SW480 (cell line): ENCODE data around the gene STK4.

Experiments
- DNase-seq: peaks from one replicate; pipeline ENCODE4 v3.0.0-alpha.2; 2016; ENCODE audit warnings: low spot score

STK4 gene

DNA sequence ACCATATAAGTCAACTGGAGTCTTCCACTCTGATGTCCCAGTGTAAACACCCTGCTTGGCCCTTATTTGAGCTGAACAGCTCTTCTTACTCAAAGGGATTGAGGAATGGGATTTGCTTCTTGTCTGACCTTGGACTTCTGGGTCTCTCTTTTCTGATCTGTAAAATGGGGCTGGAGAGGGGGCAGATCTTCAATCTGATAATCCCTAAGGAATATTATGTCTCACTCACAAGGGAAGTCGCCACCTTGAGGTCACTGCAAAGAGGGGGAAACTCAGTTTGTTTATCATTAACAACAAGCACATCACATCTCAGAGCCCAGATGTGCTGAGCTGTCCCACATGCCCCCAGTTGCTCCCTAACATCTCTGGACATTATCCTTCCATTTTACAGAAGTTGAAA lies 119.6 kb downstream of the STK4 start:
- DNase-seq, result no peak

DNA sequence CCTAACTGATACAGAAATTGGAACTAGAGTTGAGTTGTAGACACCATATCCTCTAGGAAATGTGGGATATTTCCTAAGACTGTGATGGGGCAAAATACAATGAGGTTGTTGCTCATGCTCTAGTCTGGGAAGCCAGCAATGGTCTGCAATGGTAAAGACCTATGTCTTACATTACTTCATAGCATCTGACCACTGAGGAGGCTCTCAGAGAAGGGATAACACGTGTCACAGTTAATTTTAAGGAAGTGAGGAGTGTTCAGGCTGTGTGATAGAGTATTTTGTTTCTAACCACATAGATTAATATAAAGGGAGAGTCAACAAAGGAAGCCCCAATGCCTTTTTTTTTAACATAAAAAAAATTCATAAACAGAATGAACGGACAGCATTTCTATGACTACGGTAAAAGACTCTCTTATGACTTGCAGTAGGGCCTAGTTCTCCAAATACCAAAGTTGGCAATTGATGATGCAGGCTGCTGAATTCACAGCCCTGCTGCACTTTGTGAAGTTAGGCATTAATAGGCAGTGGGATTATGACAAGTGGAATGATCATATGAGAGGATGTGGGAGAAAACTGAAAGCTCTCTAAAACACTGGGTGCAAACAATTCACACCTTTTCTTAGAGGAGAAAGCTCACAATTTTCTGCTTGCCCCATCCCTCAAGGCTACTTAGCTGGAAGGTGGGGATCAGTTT lies 120.9 kb downstream of the STK4 start:
- no peak for DNase-seq

DNA sequence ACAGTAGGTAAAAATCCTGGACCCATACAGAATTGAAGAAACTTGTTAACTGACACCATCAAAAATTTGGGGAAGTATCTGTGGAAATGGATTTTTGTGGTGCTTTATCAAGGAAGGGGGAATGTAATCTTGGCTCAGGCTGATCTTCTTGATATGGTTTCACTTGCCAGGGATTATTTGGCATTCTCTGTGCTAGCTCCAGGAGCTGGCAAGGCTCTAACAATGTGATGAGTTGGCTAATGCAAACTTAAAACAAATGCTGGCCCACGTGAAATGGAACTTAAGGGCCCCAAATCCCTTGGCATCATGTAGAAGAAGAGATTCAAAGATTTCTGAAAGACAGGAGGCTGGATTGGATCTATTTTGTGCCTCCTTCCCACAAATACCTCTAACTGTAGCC lies 121.5 kb downstream of the STK4 start:
- DNase-seq, result no peak

- DNase-seq, result no peak
These were observed 121.9 kb downstream of the STK4 start for GRCh38 chr20:45088247-45088646.

DNA sequence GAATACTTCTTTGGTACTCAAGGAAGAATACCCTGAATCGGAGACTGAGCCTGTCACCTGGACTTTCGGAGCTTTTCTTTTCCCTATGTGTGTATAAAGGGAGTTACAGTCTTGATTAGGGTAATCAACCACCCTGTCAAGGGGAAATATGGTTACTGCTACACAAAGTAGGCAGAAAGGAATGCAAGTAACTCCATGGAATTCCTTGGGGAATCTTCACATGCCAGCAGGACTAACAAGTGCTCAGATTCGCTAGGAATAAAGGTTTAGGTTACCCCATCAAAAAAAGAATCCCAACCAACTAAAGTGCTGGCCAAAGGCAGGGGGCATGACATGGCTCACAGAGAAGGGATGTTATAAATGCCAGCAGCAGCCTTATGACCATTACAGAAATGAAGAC lies 124.2 kb downstream of the STK4 start:
- no peak for DNase-seq

DNA sequence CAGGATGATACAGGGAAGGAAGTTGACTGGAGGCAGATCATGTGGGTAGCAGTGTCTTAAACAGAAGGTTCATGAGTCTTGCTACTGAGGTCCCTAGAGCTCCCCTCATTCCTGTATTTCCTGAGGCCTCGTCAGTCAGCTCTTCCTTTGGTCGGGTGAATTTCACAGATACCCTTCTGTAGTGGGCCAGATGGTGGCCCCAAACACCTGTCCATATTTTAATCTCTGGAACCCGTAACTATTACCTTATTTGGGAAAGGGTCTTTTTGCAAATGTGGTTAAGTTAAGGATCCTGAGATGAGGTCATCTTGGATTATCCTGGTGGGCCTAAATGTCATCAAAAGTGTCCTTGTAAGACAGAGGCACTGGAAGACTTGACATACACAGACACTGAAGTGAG lies 125.1 kb downstream of the STK4 start:
- no peak for DNase-seq

- no peak for DNase-seq
These were observed 126.6 kb downstream of the STK4 start for GRCh38 chr20:45092898-45093297.

GRCh38 chr20:45094201-45094600 lies 127.9 kb downstream of the STK4 start:
- DNase-seq, result no peak

DNA sequence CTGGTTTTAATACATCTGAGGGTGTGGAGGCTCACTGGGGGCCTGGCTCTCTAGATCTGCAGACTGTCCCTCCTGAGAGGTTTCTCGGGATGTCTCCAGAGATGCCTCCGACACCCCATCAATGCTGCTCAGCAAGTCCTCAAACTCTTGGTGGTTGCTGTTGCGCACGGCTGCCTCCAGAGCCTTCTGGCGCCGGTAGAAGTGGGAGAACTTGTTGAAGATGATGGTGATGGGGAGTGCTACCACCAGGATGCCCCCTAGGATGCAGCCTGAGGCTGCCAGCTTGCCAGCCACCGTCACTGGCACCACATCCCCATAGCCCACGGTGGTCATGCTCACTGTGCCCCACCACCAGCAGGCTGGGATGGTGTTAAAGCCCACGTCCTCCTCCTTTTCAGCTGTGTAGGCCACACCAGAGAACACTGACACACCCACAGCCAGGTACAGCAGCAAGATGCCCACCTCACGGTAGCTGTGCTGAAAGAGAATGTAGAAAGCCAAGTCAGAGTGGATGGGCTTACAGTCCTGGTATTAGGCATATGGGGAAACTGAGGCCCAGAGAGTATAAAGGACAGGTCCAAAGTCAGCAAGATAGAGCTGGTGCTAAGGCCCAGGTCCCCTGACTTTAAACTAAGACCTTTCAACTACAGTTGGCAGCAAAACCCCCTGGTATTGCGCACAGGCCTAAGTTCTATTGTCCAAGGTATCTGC lies 128.7 kb downstream of the STK4 start:
- no peak for DNase-seq

DNA sequence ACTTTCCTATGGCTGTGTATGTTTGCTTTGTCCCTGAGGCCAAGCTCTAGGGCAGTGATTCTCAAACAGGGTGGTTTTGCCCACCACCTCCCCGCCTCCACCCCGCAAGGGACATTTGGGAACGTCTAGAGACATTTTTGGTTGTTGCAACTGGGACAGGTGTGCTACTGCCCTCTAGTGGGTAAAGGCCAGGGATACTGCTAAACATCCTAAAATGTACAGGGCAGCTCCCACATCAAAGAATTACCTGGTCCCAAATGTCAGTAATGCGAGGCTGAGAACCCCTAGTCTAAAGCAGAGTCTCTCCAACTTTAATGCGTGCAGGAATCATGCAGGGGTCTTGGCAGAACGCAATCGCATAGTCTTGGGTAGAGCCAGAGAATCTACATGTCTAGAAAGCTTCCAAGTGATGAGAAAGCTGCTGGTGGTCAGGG lies 129.5 kb downstream of the STK4 start:
- DNase-seq, result peak; percentile 74

DNA sequence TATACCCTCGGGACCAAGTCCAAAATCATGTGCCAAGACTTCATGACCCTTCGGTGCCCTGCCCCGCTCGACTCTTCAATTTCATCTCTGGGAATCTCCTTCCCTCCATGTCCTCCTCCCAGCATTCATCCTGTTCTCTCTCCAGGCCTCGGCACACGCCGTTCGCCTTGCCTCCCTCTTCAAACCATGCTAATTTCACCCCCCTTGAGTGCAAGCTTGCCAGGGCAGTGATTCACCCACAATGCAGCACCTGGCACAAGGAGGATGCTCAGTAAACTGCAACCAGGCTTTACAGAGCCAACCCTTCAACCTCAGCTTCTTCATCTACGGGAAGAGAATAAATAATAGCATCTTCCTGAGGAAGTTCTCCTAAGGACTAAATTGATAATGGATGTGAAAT lies 130.5 kb downstream of the STK4 start:
- peak; percentile 34 for DNase-seq

DNA sequence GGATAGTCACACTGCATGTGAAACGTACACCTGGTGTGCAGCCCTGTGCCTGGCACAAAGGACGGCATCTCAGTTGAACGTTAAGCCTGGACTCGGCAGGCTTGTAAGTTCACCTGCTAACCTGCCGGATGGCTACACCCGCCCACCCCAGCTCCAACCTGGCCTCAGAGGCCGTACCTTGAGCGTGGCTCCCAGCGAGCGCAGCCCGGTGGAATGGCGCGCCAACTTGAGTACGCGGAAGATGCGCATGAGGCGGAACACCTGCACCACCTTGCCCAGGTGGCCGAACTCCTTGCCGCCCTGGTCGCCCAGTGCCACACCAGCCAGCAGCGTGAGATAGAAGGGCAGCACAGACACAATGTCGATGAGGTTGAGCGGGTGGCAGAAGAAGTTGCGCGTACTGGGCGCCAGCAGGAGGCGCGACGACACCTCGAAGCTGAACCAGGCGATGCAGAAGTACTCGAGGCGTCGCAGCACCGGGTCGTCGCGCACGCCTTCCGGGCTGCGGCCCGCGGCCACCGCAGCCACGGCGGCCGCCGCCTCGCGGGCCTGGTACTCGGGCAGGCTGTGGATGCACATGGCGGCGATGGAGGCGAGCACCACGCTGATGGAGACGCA lies 131.3 kb downstream of the STK4 start:
- DNase-seq, result no peak

- DNase-seq, result no peak
These were observed 131.9 kb downstream of the STK4 start for GRCh38 chr20:45098103-45098773.

DNA sequence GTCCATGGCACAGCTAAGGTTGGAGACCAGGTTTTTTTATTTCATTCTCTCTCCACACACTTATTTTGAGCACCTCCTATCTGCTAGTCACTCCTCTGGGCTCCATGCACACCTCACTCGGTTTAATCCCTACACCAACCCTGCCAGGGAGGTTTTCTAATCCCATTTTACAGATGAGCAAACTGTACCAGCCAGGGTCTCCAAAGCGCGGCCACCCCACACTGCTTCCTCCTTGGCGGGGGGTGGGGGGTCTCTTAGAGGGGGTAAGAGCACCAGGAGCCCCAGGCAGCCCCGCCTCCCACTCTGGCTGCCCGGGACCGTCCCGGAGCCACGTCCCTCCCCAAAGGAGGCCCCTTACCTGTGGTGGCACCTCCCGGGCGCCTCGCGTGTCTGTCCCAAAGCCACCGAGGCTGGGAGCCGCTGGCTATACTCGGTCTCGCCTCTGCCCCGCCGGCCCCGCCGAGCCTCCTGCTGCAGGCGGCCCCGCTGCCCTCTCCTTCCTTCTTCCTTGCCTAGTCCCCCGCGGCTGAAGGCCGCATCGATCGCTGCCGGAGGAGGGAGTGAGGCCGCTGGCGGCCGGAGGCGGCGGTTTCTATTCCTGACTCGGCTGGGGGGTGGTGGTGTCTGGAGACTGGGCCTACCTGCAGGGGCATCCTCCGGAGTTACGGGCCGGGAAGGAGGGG lies 134.4 kb downstream of the STK4 start, which contains the start of gene KCNS1:
Gene KCNS1 (minus strand): TSS at position 565 of the 683 bp plus-strand sequence. CDS start 1,891 bp downstream, outside the sequence.
- no peak for DNase-seq

- DNase-seq, result no peak
These were observed 135.1 kb downstream of the STK4 start for GRCh38 chr20:45101333-45101850.

DNA sequence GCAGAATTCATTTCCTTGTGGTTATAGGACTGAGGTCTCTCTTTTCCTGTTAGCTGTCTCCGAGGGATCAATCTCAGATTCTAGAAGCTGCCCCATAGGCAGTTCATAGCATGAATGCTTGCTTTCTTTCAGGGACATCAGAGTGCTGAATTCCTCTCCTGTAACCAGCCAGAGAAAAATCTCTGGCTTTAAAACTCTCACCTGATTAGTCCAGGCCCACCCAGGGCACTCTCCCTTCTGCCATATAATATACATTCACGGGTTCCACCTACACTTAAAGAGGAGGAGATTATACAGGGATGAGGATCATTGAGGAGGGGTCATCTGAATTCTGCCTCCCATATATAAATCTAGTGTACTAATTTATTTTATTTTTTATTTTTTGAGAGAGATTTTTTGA lies 136.8 kb downstream of the STK4 start:
- DNase-seq, result no peak

DNA sequence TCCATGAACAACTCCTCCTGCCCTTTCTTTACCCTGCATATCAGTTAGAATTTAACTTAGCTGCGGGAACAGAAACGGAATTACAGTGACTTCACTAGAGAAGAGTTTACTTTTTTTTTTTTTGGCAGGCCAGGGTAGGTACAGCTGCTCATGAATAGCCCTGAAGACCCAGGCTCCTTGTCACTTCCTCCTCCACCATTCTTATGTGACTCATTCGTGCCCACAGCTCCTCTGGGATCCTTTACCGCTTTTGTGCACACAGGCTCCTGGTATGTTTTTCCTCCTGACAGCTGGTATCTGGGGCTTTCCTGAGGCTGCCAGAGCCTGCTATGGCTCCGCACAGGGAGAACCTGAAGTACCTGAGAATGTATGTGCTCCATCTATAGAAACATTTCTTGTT lies 138.5 kb downstream of the STK4 start:
- DNase-seq, result peak; percentile 44

DNA sequence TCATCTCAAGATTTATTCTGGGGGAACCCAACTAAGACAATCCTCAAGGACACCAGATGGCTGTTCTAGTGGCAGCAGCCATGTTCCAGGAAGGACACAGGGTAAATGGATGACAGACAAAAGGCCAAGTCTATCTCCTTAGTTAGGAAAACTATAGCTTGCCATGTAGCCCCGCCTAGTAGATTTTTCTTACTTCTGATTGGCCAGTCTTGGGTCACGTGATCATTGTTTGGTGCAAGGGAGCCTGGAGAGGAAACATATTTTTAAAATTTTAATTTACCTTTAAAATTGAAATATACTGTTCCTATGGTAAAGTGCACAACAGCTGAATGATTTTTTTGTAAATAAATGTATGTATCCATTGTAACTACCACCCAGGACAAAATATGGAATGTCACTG lies 139.0 kb downstream of the STK4 start:
- no peak for DNase-seq

DNA sequence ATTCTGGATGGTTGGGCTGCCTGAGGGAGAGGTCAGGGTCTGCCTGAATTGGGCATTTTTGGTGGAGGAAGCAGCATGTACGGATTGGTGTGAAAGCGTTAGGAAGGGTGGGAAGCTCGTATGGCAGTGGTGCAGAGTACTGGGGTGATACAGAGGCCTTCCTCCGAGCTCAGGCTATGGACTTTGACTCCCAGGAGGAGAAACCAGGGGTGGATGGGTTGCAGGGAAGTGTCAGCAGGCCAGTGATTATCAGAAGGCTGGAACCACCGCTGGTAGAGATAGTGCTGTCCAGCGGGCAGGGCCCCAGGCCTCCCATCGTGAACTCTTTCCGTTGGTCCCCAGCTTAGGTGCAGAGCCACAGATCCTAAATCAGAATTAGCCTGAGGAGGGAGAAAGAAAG lies 143.3 kb downstream of the STK4 start:
- no peak for DNase-seq

DNA sequence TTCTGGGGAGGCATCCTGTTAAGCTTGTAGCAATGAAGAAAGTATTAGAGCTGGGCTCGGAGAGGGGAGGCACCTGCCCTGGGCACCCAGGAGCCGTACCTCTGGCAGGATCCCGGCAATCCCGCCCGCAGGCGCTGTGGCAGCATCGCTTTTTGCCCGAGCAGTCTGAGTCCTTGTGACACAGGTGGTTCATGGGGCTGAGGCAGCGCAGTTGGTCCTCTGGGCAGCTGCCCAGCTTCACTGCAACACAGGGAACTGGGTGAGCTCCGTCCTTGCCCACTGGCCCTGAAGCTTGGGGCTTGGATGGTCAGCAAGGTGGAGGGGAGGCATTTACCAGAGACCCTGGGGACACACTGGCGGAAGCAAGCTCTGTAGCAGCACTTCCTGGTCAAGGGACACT lies 144.0 kb downstream of the STK4 start:
- no peak for DNase-seq

DNA sequence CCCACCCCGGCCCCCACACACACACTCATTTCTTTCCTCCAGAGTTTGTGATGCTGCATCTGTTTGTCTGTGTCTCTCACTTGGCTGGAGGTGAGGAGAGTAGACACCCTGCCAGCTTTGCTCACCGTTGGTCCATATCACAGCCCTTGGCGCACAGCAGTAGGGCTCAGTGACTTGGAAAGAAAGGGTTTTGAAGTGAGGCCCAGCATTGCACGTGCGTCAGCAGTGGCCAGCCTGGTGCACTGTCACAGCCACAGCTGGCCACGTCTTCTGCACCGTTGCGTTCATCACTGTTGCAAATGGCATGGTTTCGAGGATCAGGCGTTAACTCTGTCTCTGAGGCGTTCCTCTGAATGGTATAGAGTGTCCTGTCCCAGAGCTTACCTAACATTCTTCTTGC lies 145.0 kb downstream of the STK4 start:
- DNase-seq, result no peak
